Eye (tissue), 1 donor: ENCODE data around the gene ADAM19.

ENCODE experiments used
- DNase-seq: peaks from one replicate; pipeline ENCODE4 v3.0.0-alpha.2; 2015

ADAM19 gene, protein sequence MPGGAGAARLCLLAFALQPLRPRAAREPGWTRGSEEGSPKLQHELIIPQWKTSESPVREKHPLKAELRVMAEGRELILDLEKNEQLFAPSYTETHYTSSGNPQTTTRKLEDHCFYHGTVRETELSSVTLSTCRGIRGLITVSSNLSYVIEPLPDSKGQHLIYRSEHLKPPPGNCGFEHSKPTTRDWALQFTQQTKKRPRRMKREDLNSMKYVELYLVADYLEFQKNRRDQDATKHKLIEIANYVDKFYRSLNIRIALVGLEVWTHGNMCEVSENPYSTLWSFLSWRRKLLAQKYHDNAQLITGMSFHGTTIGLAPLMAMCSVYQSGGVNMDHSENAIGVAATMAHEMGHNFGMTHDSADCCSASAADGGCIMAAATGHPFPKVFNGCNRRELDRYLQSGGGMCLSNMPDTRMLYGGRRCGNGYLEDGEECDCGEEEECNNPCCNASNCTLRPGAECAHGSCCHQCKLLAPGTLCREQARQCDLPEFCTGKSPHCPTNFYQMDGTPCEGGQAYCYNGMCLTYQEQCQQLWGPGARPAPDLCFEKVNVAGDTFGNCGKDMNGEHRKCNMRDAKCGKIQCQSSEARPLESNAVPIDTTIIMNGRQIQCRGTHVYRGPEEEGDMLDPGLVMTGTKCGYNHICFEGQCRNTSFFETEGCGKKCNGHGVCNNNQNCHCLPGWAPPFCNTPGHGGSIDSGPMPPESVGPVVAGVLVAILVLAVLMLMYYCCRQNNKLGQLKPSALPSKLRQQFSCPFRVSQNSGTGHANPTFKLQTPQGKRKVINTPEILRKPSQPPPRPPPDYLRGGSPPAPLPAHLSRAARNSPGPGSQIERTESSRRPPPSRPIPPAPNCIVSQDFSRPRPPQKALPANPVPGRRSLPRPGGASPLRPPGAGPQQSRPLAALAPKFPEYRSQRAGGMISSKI

DNA sequence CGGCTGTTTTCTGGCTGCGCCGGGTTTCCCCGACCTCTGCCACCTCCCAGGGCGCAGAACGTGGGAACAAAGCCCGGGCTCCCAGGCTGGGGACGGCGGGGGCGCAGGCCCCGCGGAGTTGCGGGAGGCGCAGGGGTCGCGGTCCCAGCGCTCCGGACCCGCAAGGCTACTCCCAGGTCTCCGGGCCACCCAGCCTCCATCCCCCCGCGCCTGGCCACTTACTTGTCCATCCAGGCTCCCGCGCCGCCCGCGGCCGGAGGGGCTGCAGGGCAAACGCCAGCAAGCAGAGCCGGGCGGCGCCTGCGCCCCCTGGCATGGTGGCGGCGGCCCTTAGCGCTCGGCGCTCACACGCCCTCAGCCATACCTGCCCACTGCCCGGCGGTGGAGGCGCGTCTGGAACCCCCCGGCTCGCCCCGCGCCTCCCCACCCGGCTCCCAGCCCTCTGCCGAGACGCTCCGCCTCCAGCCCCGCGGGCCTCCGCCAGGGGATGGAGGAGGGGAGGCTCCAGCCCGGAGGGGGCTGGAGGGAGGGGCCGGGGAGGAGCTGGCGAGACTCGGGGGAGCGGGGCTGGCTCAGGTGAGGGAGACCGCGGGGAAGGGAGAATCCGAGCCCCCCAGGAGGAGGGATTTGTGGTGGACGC lies at the start of gene ADAM19:
Gene ADAM19 (minus strand): TSS at position 395 of the 640 bp plus-strand sequence. CDS start 79 bp downstream, at position 316.
- DNase-seq, result peak; percentile 87

DNA sequence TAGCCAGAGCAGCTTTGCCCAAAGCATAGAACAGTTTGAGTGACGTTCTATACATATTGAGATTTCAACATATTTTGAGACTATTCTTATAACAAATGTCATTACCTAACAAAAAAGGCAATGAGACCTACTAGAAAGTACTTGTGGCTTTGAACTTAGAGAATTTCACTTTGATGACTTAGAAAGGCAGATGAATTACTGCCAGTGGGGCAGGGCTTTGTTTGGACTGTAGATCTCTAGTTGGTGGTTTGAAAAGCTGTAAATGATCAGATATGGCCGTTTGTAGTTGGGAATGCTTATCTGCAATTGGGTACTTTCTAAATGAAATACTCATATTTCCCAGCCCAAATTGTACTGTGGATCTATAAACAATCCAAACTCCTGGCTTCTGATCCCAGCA lies 48.6 kb upstream of the ADAM19 start:
- DNase-seq, result no peak

DNA sequence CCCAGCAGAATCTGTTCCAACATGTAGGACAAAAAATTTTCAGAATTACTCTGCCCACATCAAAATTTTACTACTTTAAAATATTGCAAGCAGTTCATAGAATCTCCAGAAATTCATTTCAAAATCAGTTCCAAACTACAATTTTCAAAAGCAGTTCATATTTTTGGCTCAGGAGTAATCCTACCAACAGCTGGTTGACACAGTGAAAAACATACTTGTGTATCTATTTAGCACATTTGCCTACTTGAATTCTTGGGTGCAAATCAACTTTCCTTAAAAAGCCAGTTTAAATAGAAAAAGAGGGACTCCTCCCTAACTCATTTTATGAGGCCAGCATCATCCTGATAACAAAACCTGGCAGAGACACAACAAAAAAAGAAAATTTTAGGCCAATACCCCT lies 45.2 kb upstream of the ADAM19 start:
- no peak for DNase-seq

DNA sequence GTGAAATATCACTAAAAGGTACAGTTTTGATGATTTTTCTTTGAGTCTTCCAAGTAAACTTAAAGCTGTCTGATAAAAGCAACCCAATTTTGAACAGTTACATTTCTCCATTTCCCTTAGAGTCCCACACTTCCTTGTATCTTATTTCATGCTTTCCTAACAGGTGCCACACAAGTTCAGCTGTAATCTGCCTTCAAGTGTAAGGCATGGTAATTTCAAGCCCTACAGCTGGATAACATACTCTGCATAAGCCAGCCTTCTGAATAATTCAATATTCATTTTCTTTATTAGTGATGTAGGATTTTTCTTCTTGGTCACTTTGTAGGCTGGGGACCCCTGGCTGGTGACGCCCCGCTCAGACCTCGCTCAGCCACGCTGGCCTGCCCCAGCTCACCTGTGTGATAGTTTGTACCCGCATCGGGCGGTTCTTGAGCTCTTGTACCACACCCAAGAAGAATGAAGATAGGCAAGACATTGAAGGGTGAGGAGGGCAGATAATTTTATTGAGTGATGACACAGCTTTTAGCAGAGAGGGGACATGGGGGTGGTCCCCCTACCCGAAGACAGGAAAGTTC lies 42.7 kb upstream of the ADAM19 start:
- no peak for DNase-seq

DNA sequence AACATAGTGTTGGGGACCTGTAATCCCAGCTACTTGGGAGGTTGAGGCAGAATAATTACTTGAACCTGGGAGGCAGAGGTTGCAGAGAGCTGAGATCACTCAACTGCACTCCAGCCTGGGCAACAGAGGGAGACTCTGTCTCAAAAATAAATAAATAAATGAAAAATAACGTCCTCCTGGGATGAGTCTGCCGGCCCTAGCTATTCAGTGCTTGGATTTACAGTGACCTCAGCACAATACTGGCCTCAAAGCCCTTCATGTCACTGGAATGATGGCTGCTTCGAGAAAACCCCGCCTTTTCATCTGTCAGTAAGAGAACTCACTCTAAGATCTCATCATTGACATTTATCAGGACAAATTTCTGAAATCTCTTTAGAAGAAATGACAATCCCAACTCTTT lies 41.2 kb upstream of the ADAM19 start:
- DNase-seq, result peak; percentile 15

GRCh38 chr5:157613385-157614245 lies 38.0 kb upstream of the ADAM19 start:
- DNase-seq, result no peak

- DNase-seq, result no peak
Measured at GRCh38 chr5:157612581-157612980, 37.0 kb upstream of the ADAM19 start.

DNA sequence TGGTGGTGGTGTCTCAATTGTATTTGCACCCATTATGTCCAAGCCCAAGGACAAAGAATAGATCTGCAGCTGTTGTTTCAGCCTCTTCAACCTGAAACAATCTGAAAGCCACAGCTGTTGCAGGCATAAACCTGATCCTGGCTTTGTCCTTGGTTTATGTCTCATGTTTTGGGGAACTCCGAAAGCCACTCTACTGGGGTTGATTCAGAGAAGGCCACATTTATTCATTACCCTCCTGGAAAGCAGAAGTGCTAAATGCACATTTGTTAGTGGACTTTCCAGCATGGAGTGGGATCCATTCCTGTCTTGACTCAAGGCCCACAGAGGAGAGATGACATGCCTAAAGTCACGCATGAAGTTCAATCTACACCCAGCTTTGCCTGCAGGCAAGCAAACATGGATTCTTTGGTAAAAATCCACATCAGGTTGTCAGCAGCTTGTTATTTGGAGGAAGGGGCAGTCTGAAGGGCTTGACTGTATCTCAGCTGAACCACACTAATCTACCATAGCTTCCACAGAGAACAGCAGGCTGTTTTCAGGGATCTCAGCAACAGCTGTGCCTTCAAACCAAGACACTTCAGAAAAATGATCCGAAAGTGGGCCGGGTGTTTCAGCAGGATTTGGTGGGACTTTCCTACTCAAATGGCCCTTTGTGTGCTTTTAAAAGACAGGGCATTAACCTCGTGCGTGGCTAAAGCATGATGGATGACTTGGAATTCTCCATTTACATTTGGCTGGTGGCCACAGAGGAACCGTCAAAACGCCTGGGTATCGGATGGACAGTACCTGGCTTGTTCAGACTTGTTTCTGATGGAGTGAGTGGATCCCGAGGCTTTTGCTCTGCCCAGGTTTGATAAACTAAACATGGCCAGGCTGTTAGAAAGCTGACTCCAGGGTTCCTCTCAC lies 36.2 kb upstream of the ADAM19 start:
- peak; percentile 41 for DNase-seq

DNA sequence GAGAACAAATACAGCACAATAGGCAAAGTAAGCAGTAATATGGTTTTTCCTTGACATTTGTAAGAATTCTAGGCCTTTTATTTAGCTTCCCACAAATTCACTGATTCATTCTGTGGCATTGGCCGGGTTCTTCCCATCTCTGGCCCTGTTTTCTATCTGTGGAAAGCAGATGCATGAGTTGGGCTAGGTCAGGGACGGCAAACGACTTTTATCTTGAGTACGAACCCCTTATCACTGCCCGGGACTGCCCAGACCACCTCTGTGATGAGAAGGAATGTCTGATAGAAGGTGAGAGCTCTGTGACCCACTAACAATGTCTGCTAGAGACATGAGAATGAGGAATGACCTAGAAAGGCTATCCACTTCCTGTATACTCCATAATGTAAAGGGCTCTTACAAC lies 35.4 kb upstream of the ADAM19 start:
- DNase-seq, result no peak

DNA sequence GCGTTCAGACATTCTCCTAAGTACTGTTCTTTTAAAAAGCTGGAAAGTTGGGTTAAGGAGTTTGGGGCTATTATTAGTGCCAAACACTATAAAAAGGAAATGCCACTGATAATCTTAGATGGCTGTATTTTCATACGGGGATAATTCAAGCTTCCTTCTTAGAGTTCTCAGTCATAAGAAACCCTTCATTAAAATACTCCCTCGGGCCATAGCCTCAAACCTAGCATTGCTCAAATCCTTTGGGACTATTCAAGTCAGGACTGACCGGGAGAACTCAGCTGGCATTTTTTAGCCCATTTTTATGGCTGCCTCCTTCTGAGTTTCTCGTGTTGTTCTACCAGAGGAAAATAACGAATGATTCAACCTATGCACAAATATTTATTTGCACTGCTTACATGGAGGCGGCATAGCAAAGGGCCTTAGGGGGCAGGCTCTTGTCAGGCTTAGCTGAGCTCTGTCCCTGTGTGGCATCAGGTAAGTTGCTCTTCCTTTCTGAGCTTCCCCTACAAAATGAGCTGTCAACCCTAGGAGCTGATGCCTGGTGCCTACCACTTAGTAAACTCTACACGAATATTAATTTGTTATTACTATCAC lies 33.5 kb upstream of the ADAM19 start:
- DNase-seq, result no peak

DNA sequence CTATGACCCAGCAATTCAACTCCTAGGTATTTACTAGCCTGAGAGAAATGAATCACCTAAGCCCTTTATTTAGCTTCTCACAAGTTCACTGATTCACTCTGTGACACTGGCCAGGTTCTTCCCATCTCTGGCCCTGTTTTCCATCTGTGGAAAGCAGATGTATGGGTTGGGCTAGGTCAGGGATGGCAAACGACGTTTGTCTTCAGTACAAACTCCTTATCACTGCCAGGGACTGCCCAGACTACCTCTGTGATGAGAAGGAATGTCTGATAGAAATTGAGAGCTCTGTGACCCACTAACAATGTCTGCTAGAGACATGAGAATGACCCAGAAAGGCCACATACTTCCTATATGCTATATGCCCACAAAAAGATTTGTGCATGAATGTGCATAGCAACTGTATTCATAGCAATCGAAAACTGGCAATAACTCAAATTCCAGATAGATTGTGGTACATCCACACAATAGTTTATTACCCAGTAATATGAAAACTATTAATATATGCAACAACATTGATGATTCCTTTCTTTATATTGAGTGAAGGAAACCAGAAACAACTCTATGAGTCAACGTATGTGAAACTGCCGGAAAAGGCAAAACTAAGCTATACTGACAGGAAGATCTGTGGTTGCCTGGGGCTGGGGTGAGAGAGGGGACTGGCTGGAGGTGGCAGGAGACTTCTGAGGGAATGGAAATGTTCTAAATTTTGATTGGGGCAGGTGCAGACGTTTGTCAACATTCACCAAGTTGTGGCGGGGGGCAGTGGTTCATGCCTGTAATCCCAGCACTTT lies 32.0 kb upstream of the ADAM19 start:
- no peak for DNase-seq

- no peak for DNase-seq
Measured at GRCh38 chr5:157606046-157606445, 30.5 kb upstream of the ADAM19 start.

DNA sequence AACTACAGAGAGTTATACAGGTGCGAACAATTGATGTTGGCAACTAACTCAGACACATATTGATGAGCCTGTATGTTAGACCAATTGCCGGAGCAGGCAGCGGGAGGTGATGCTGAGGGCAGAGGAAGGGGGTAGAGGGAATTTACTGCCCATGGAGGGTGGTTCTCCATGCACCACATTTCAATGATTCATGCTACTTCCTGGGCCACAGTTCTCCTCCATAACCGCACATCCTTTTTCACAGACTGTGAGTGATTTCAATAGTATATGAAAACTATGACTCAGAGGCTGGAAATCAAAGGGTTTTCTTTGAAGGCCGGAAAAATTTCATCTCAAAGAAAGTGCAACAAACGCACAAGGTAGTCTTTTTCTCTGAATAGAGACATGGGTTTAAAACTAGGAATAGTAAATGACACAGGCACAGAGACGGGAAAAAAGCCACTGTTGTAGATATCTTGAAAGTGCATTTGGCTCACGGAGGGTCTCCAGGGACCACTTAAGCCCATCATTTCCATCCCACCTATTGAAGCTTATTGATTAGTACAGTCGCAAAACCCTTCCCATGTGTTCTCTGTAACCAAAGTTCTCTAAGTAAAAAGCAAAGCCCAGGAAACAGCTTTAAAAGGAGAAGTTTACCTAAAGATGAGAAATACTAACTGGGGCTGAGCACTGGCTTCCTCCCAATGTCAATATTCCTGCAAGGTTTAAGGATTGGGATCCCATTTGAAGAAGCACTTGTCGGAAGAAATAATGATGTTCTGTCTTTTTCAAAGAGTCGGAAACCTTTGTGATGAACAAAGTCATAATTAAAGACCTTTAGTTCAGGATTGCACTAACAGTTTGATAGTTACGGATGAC lies 28.0 kb upstream of the ADAM19 start:
- DNase-seq, result peak; percentile 74

DNA sequence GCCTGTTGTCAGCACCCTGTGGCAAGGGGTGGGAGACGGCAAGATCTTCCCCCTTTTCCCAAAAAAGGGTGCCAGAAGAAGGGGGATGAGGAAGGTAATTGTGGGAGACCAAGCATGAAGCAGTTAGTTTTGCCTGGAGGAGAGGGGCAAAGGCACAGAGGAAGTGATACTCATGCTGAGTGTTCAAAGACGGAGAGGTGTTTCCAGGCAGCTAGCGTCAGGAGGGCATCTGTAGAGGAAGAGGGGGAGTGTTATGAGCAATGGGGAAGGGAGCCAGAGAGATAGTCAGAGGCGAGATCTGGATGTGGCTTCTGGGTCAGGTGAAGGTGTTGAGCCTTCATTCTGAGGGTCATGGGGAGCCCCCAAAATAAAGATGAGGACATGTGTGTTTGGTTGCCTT lies 26.9 kb upstream of the ADAM19 start:
- no peak for DNase-seq

DNA sequence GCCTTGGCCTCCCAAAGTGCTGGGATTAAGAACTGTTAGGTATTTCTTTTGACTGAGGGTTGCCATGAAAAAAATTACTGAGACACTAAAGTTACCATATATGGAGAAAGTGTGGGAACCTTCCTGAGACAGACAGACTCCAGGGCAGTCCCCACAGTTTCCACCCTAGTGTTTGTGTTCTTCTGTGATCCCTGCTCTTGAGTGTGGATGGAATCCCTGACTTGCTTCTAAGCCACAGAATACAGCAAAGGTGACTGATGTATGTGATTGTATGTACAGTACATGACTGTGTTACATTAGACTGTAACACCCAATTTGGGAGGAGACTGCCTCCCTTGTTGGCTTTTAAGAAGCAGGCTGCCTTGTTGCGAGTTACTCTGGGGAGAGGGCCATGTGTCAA lies 24.7 kb upstream of the ADAM19 start:
- no peak for DNase-seq

DNA sequence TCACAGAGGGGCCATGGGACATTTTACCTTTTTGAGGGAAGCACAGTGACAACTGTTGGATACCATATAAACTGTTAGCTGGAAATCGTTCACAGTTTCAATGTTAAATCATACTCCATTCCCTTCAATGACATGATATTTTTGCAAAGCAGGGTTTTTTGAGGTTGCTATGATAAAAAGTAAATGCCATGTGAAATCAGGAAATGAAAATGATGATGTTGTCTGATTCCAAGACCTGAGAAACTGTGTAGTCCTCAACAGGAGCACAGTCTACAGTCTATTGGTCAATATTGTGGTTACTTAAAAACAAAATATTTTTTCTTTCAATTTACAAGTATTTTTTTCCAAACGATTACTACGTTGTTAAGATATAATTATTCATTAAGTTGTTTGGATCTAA lies 24.0 kb upstream of the ADAM19 start:
- no peak for DNase-seq

DNA sequence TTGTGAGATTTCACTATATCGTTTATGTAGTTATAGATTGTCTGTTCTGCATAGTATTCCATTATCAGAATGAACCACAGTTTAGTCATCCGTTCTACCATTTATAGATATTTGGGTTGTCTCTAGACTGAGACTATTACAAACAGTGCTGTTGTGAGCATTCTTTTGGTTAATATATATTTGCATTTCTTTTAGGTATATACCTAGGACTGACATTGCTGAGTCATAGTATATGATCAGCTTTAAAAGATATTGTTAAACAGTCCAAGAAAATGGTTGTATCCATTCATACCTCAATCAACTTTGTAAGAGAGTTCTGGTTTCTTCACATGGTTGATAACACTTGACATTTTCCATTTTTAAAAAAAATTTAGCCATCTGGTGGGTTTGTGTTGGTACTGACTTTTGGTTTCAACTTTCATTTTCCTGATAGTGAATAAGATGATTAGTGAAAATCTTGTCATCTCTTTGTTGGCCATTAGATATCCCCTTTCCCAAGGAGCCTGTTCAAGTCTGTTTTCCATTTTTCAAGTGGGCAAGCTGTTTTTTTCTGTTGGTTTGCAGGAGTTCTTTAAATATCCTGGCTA lies 22.9 kb upstream of the ADAM19 start:
- DNase-seq, result no peak

GRCh38 chr5:157597277-157597676 lies 21.7 kb upstream of the ADAM19 start:
- DNase-seq, result no peak
